ENCODE data around the gene CLMP. TPM values are rescaled to one million over a fixed set of nuclear protein-coding genes. Genes with fewer than 3 reads are reported as not detected.

The CLMP gene
- total and polyA plus RNA-seq, 8 donors = 0.46 to 5.5 (median 1.0) TPM

- no peaks in the 10 kb centered on the region for H3K27me3 ChIP-seq
- ATAC-seq (peak in 2 of 4 donors; percentile 36 to 40), FAIRE-seq (no peak), DNase-seq (no peak)
- WGBS, 2 donors = 76 to 86% methylated on average over 10 of the region's 10 CpGs
- no peak overlapping the region for H3K4me3 ChIP-seq
- no peak overlapping the region for H3K27ac ChIP-seq
- H3K36me3 ChIP-seq = no peaks in the 10 kb centered on the region
- H3K9me3 ChIP-seq = no peaks in the 10 kb centered on the region
- intact Hi-C loops (cut with DNase I) = no loop called here
- TF ChIP-seq CTCF (IDR thresholded peaks at IDR 0.05) = no peak
- no peaks in the 10 kb centered on the region for H3K4me1 ChIP-seq
Measured at GRCh38 chr11:123202155-123203151, 7.4 kb upstream of the CLMP start.

- WGBS, 2 donors = 77 to 78% methylated on average over 4 of the region's 4 CpGs
Measured at GRCh38 chr11:123200264-123200663, 5.2 kb upstream of the CLMP start.

GRCh38 chr11:123197711-123198110 lies 2.7 kb upstream of the CLMP start:
- no peaks in the 10 kb centered on the region for H3K36me3 ChIP-seq
- H3K4me3 ChIP-seq = no peak overlapping the region
- no peak for ATAC-seq
- no peak for TF ChIP-seq CTCF (IDR thresholded peaks at IDR 0.05)
- H3K27ac ChIP-seq = no peak overlapping the region
- no peaks in the 10 kb centered on the region for H3K4me1 ChIP-seq
- no peaks in the 10 kb centered on the region for H3K27me3 ChIP-seq
- 74 to 76% methylated on average over 4 of the region's 4 CpGs for WGBS, 2 donors
- no peaks in the 10 kb centered on the region for H3K9me3 ChIP-seq
- intact Hi-C loops (cut with DNase I) = no loop called here
- DNase-seq = no peak
- no peak for FAIRE-seq

More at GRCh38 chr11:123200264-123200663, 5.2 kb upstream of the CLMP start:
- H3K9me3 ChIP-seq = no peaks in the 10 kb centered on the region
- FAIRE-seq (no peak), ATAC-seq (no peak), DNase-seq (no peak)
- H3K4me1 ChIP-seq = no peaks in the 10 kb centered on the region
- H3K4me3 ChIP-seq = no peak overlapping the region
- H3K36me3 ChIP-seq = no peaks in the 10 kb centered on the region
- H3K27ac ChIP-seq = no peak overlapping the region
- no peak for TF ChIP-seq CTCF (IDR thresholded peaks at IDR 0.05)
- intact Hi-C loops (cut with DNase I) = no loop called here
- no peaks in the 10 kb centered on the region for H3K27me3 ChIP-seq

- Histone ChIP-seq H3K27me3 (no peaks in the 10 kb centered on the region), H3K4me3 (no peak overlapping the region), H3K27ac (no peak overlapping the region), H3K4me1 (no peaks in the 10 kb centered on the region), H3K9me3 (no peaks in the 10 kb centered on the region), H3K36me3 (no peaks in the 10 kb centered on the region)
- FAIRE-seq = no peak
- ATAC-seq = no peak
- WGBS, 2 donors = 44 to 49% methylated on average over 27 to 34 of the region's 34 CpGs
- intact Hi-C loops (cut with DNase I) = no loop called here
- no peak for DNase-seq
- no peak for TF ChIP-seq CTCF (IDR thresholded peaks at IDR 0.05)
Measured at GRCh38 chr11:123196060-123196714, 1.1 kb upstream of the CLMP start.
